Measurements from ENCODE around the gene IDI1. TPM values are rescaled to one million over a fixed set of nuclear protein-coding genes. Genes with fewer than 3 reads are reported as not detected.

The IDI1 gene
- polyA plus RNA-seq, 1 of the 3 experiments (the other 2 are of a cell fraction), result 15.9 TPM

DNA sequence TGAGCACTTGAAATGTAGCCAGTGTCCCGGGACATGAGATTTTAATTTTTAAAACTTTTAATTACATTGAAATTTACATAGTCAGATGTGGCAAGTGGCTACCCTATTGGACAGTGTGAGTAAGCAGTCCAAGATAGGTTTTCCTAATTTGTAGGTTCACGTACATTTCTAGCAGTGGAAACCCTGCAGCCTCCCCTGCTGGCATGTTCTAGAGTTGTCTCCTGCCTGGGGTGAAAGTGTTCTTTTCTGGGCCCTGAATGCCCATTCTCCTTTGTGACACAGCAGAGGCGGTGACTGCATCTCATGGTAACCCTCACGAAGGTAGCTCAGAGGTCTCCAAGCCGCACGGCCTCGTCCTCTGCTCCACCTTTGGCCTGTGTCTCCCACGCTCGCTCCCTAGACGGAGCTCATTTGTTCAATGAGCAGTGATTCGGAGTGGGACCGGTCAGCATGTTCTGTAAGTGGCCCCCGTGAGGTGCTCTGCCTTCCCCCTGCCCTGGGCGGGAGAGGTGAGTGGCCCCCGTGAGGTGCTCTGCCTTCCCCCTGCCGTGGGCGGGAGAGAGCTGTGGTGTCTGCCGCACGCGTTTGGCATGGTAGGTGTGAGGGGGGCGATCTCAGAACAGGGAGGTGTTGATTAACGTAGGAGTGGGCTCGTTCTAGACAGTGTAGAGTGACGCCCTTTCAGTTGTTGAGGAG is 25.3 kb upstream of the IDI1 start:
- Histone ChIP-seq H3K4me2 (no peak overlapping the region), H3K9me2 (no peaks in the 10 kb centered on the region), H3K36me3 (replicated peaks in 1 of 2; ENCODE audit: control insufficient read depth in 1 of 2, insufficient read depth in 2 of 2, low read length in 1 of 2) (peaks cover 24 to 31% of the 10 kb centered on the region in 2 experiments), H3K79me2 (ENCODE audit: insufficient read depth) (peaks cover 39% of the 10 kb centered on the region), H4K20me1 (ENCODE audit: insufficient read depth) (no peaks in the 10 kb centered on the region; the same call in 1 of the 2 replicates), H3F3A (replicated peaks; ENCODE audit: insufficient read depth) (peaks cover 4% of the 10 kb centered on the region), H3K27me3 (ENCODE audit: insufficient read depth) (no peaks in the 10 kb centered on the region), H2AFZ (ENCODE audit: low read depth) (no peak overlapping the region), H3K27ac (ENCODE audit: low read depth in 2 of 2, low read length in 1 of 2) (no peak overlapping the region), H3K9me3 (no peaks in the 10 kb centered on the region), H3K9ac (no peak overlapping the region), H3K4me1 (ENCODE audit: control insufficient read depth in 1 of 2, insufficient read depth in 2 of 2, low read depth in 1 of 2, low read length in 1 of 2) (no peaks in the 10 kb centered on the region), H3K4me3 (ENCODE audit: low read depth in 2 of 2, low read length in 1 of 2) (no peak overlapping the region)
- 98% methylated on average over 24 of the region's 24 CpGs for WGBS (ENCODE audit: low lambda C conversion rate)
- TF ChIP-seq FOSL2 (IDR thresholded peaks at IDR 0.05; ENCODE audit: borderline replicate concordance, low read depth) (no peak), FOXJ3 (CRISPR knock-in tag; IDR thresholded peaks at IDR 0.05) (no peak), EP300 (IDR thresholded peaks at IDR 0.05; ENCODE audit: borderline replicate concordance in 1 of 2, low read depth in 1 of 2, low read length in 1 of 2) (no peak), TEAD4 (IDR thresholded peaks at IDR 0.05; ENCODE audit: borderline replicate concordance, insufficient read depth) (no peak), POLR2AphosphoS5 (IDR thresholded peaks at IDR 0.05; ENCODE audit: low read depth, low read length) (no peak), RCOR1 (IDR thresholded peaks at IDR 0.05; ENCODE audit: low read length) (no peak), EZH2phosphoT487 (IDR thresholded peaks at IDR 0.05; ENCODE audit: borderline replicate concordance, low read depth) (no peak), SMC3 (IDR thresholded peaks at IDR 0.05; ENCODE audit: low read depth, low read length) (no peak), RXRA (IDR thresholded peaks at IDR 0.05; ENCODE audit: borderline replicate concordance, low read depth) (no peak), NRF1 (IDR thresholded peaks at IDR 0.05; ENCODE audit: low read depth, low read length) (no peak)
- TF ChIP-seq, protein P1, sequence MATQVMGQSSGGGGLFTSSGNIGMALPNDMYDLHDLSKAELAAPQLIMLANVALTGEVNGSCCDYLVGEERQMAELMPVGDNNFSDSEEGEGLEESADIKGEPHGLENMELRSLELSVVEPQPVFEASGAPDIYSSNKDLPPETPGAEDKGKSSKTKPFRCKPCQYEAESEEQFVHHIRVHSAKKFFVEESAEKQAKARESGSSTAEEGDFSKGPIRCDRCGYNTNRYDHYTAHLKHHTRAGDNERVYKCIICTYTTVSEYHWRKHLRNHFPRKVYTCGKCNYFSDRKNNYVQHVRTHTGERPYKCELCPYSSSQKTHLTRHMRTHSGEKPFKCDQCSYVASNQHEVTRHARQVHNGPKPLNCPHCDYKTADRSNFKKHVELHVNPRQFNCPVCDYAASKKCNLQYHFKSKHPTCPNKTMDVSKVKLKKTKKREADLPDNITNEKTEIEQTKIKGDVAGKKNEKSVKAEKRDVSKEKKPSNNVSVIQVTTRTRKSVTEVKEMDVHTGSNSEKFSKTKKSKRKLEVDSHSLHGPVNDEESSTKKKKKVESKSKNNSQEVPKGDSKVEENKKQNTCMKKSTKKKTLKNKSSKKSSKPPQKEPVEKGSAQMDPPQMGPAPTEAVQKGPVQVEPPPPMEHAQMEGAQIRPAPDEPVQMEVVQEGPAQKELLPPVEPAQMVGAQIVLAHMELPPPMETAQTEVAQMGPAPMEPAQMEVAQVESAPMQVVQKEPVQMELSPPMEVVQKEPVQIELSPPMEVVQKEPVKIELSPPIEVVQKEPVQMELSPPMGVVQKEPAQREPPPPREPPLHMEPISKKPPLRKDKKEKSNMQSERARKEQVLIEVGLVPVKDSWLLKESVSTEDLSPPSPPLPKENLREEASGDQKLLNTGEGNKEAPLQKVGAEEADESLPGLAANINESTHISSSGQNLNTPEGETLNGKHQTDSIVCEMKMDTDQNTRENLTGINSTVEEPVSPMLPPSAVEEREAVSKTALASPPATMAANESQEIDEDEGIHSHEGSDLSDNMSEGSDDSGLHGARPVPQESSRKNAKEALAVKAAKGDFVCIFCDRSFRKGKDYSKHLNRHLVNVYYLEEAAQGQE (IDR thresholded peaks at IDR 0.05; ENCODE audit: low read depth, low read length), result no peak
- ChIA-PET CTCF (no interaction called here), POLR2A (no interaction called here)
- DNase-seq, result no peak

DNA sequence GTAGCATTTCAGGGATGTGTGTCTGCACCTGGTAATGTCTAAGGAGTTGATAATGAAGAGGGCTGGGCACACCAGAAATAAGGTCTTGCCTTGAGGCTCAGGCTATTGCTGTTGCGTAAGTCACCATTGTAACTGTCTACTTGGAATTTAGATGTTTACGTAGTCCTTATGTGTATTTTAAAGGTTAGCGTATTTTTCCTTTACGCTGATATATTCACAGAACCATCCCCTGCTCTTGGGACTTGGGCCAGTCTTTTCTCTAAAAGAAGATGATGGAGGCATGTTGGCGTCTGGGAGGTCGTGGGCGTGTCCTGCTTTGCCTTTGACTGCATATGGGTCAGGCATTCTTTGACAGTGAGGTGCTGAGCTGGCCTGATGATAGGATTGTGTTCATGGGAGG is 22.0 kb upstream of the IDI1 start:
- H3K4me1 ChIP-seq (ENCODE audit: control insufficient read depth in 1 of 2, insufficient read depth in 2 of 2, low read depth in 1 of 2, low read length in 1 of 2), result no peaks in the 10 kb centered on the region
- H3K9ac ChIP-seq, result no peak overlapping the region
- peaks cover 4% of the 10 kb centered on the region for H3F3A ChIP-seq (replicated peaks; ENCODE audit: insufficient read depth)
- no peaks in the 10 kb centered on the region for H3K27me3 ChIP-seq (ENCODE audit: insufficient read depth)
- 91% methylated on average over 7 of the region's 7 CpGs for WGBS (ENCODE audit: low lambda C conversion rate)
- no peaks in the 10 kb centered on the region; the same call in 1 of the 2 replicates for H4K20me1 ChIP-seq (ENCODE audit: insufficient read depth)
- DNase-seq, result no peak
- H3K27ac ChIP-seq (ENCODE audit: low read depth in 2 of 2, low read length in 1 of 2), result no peak overlapping the region
- H3K4me2 ChIP-seq, result no peak overlapping the region
- POLR2A ChIA-PET, result no interaction called here
- CTCF ChIA-PET, result no interaction called here
- no peak overlapping the region for H2AFZ ChIP-seq (ENCODE audit: low read depth)
- peaks cover 45% of the 10 kb centered on the region for H3K79me2 ChIP-seq (ENCODE audit: insufficient read depth)
- H3K9me3 ChIP-seq, result no peaks in the 10 kb centered on the region
- H3K36me3 ChIP-seq (replicated peaks in 1 of 2; ENCODE audit: control insufficient read depth in 1 of 2, insufficient read depth in 2 of 2, low read length in 1 of 2), result peaks cover 14 to 15% of the 10 kb centered on the region in 2 experiments
- H3K4me3 ChIP-seq (ENCODE audit: low read depth in 2 of 2, low read length in 1 of 2), result no peak overlapping the region
- TF ChIP-seq MEF2A (IDR thresholded peaks at IDR 0.05; ENCODE audit: borderline replicate concordance, low read depth) (no peak), EZH2phosphoT487 (IDR thresholded peaks at IDR 0.05; ENCODE audit: borderline replicate concordance, low read depth) (no peak), EP300 (IDR thresholded peaks at IDR 0.05; ENCODE audit: borderline replicate concordance in 1 of 2, low read depth in 1 of 2, low read length in 1 of 2) (no peak), POLR2AphosphoS5 (IDR thresholded peaks at IDR 0.05; ENCODE audit: low read depth, low read length) (no peak), GABPA (IDR thresholded peaks at IDR 0.05; ENCODE audit: low read depth) (no peak), TCF12 (IDR thresholded peaks at IDR 0.05) (no peak), NRF1 (IDR thresholded peaks at IDR 0.05; ENCODE audit: low read depth, low read length) (no peak), RAD21 (IDR thresholded peaks at IDR 0.05; ENCODE audit: low read length) (no peak), YY1 (IDR thresholded peaks at IDR 0.05; ENCODE audit: low read depth) (no peak), TEAD4 (IDR thresholded peaks at IDR 0.05; ENCODE audit: borderline replicate concordance, insufficient read depth) (no peak)
- TF ChIP-seq, protein P2, sequence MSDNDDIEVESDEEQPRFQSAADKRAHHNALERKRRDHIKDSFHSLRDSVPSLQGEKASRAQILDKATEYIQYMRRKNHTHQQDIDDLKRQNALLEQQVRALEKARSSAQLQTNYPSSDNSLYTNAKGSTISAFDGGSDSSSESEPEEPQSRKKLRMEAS (IDR thresholded peaks at IDR 0.05; ENCODE audit: low read depth), result no peak
- TF ChIP-seq, protein P3, sequence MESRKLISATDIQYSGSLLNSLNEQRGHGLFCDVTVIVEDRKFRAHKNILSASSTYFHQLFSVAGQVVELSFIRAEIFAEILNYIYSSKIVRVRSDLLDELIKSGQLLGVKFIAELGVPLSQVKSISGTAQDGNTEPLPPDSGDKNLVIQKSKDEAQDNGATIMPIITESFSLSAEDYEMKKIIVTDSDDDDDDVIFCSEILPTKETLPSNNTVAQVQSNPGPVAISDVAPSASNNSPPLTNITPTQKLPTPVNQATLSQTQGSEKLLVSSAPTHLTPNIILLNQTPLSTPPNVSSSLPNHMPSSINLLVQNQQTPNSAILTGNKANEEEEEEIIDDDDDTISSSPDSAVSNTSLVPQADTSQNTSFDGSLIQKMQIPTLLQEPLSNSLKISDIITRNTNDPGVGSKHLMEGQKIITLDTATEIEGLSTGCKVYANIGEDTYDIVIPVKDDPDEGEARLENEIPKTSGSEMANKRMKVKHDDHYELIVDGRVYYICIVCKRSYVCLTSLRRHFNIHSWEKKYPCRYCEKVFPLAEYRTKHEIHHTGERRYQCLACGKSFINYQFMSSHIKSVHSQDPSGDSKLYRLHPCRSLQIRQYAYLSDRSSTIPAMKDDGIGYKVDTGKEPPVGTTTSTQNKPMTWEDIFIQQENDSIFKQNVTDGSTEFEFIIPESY (IDR thresholded peaks at IDR 0.05; ENCODE audit: borderline replicate concordance, low read depth), result no peak
- TF ChIP-seq, protein P4, sequence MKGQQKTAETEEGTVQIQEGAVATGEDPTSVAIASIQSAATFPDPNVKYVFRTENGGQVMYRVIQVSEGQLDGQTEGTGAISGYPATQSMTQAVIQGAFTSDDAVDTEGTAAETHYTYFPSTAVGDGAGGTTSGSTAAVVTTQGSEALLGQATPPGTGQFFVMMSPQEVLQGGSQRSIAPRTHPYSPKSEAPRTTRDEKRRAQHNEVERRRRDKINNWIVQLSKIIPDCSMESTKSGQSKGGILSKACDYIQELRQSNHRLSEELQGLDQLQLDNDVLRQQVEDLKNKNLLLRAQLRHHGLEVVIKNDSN (IDR thresholded peaks at IDR 0.05; ENCODE audit: borderline replicate concordance, low read depth), result no peak
- H3K9me2 ChIP-seq, result no peaks in the 10 kb centered on the region
